ENCODE data around the gene EPB41.
"Not testable (repeated sequence)": the region's sequence is repeated elsewhere in the genome, so short reads cannot be mapped to it uniquely, and the experiment has no call there.

EPB41 gene

GRCh38 chr1:29094954-29095353 is 180.6 kb downstream of the EPB41 start:
- no peak overlapping the region for H4K5ac ChIP-seq (ENCODE audit: low read length)
- DNase-seq, result no peak
- no peak overlapping the region for H3K27ac ChIP-seq (ENCODE audit: low read depth, low read length)
- H3K4me3 ChIP-seq (ENCODE audit: low read length), result no peak overlapping the region
- no peak overlapping the region for H2BK5ac ChIP-seq (ENCODE audit: low read length)
- H3K9ac ChIP-seq (ENCODE audit: low read length), result no peak overlapping the region
- H2BK120ac ChIP-seq (ENCODE audit: low read depth, low read length), result no peak overlapping the region
- H3K79me2 ChIP-seq (ENCODE audit: control insufficient read depth, insufficient read depth, low read length), result no peaks in the 10 kb centered on the region
- no peak overlapping the region for H3K23ac ChIP-seq (ENCODE audit: low read length)
- no peaks in the 10 kb centered on the region for H3K27me3 ChIP-seq (ENCODE audit: insufficient read depth, low read length, poor library complexity)
- no peaks in the 10 kb centered on the region for H3K79me1 ChIP-seq (ENCODE audit: low read length)
- no peak overlapping the region for H4K8ac ChIP-seq (ENCODE audit: low read depth, low read length)
- H3K36me3 ChIP-seq (ENCODE audit: control insufficient read depth, insufficient read depth, low read length), result no peaks in the 10 kb centered on the region
- no peak overlapping the region for H3K56ac ChIP-seq (ENCODE audit: low read length)
- no peak overlapping the region for H3K4ac ChIP-seq (ENCODE audit: low read depth, low read length)
- no peak overlapping the region for H2BK15ac ChIP-seq (replicated peaks; ENCODE audit: low read depth)
- no peak overlapping the region for H3K18ac ChIP-seq (ENCODE audit: low read length)
- WGBS (ENCODE audit: extremely low coverage, insufficient coverage, low lambda C conversion rate), result no CpG with 5 or more reads among the region's 1 CpG
- H3K4me2 ChIP-seq (ENCODE audit: low read length), result no peak overlapping the region
- H2AK5ac ChIP-seq (ENCODE audit: low read length), result no peak overlapping the region
- H3K4me1 ChIP-seq (ENCODE audit: control insufficient read depth, low read depth, low read length), result no peaks in the 10 kb centered on the region

- Histone ChIP-seq H3K23ac (ENCODE audit: low read length) (no peak overlapping the region), H3K18ac (ENCODE audit: low read length) (no peak overlapping the region), H3K4me2 (ENCODE audit: low read length) (no peak overlapping the region), H4K8ac (ENCODE audit: low read depth, low read length) (no peak overlapping the region), H3K27ac (ENCODE audit: low read depth, low read length) (no peak overlapping the region), H3K79me1 (ENCODE audit: low read length) (no peaks in the 10 kb centered on the region), H2BK5ac (ENCODE audit: low read length) (no peak overlapping the region), H3K79me2 (ENCODE audit: control insufficient read depth, insufficient read depth, low read length) (no peaks in the 10 kb centered on the region), H3K4ac (ENCODE audit: low read depth, low read length) (no peak overlapping the region), H3K9ac (ENCODE audit: low read length) (no peak overlapping the region), H3K4me1 (ENCODE audit: control insufficient read depth, low read depth, low read length) (no peaks in the 10 kb centered on the region), H3K4me3 (ENCODE audit: low read length) (no peak overlapping the region), H3K27me3 (ENCODE audit: insufficient read depth, low read length, poor library complexity) (no peaks in the 10 kb centered on the region), H4K5ac (ENCODE audit: low read length) (no peak overlapping the region), H2AK5ac (ENCODE audit: low read length) (no peak overlapping the region), H2BK15ac (replicated peaks; ENCODE audit: low read depth) (no peak overlapping the region), H2BK120ac (ENCODE audit: low read depth, low read length) (no peak overlapping the region), H3K36me3 (ENCODE audit: control insufficient read depth, insufficient read depth, low read length) (no peaks in the 10 kb centered on the region), H3K56ac (ENCODE audit: low read length) (no peak overlapping the region)
- no CpG with 5 or more reads among the region's 4 CpGs for WGBS (ENCODE audit: extremely low coverage, insufficient coverage, low lambda C conversion rate)
- no peak for DNase-seq
Measured at GRCh38 chr1:29096231-29096886, 182.0 kb downstream of the EPB41 start.

- Histone ChIP-seq H4K8ac (ENCODE audit: low read depth, low read length) (no peak overlapping the region), H2BK5ac (ENCODE audit: low read length) (no peak overlapping the region), H3K36me3 (ENCODE audit: control insufficient read depth, insufficient read depth, low read length) (no peaks in the 10 kb centered on the region), H3K23ac (ENCODE audit: low read length) (no peak overlapping the region), H3K79me1 (ENCODE audit: low read length) (no peaks in the 10 kb centered on the region), H2BK120ac (ENCODE audit: low read depth, low read length) (no peak overlapping the region), H3K79me2 (ENCODE audit: control insufficient read depth, insufficient read depth, low read length) (no peaks in the 10 kb centered on the region), H3K27me3 (ENCODE audit: insufficient read depth, low read length, poor library complexity) (no peaks in the 10 kb centered on the region), H3K27ac (ENCODE audit: low read depth, low read length) (no peak overlapping the region), H3K4me3 (ENCODE audit: low read length) (no peak overlapping the region), H3K4me2 (ENCODE audit: low read length) (no peak overlapping the region), H4K5ac (ENCODE audit: low read length) (no peak overlapping the region), H3K4me1 (ENCODE audit: control insufficient read depth, low read depth, low read length) (no peaks in the 10 kb centered on the region), H2BK15ac (replicated peaks; ENCODE audit: low read depth) (no peak overlapping the region), H3K18ac (ENCODE audit: low read length) (no peak overlapping the region), H2AK5ac (ENCODE audit: low read length) (no peak overlapping the region), H3K4ac (ENCODE audit: low read depth, low read length) (no peak overlapping the region), H3K56ac (ENCODE audit: low read length) (no peak overlapping the region), H3K9ac (ENCODE audit: low read length) (no peak overlapping the region)
- DNase-seq, result no peak
- no CpG with 5 or more reads among the region's 4 CpGs for WGBS (ENCODE audit: extremely low coverage, insufficient coverage, low lambda C conversion rate)
Measured at GRCh38 chr1:29099286-29099685, 184.9 kb downstream of the EPB41 start.

- Histone ChIP-seq H3K27ac (ENCODE audit: low read depth, low read length) (no peak overlapping the region), H3K56ac (ENCODE audit: low read length) (no peak overlapping the region), H3K23ac (ENCODE audit: low read length) (no peak overlapping the region), H2BK15ac (replicated peaks; ENCODE audit: low read depth) (no peak overlapping the region), H3K36me3 (ENCODE audit: control insufficient read depth, insufficient read depth, low read length) (no peaks in the 10 kb centered on the region), H3K4ac (ENCODE audit: low read depth, low read length) (no peak overlapping the region), H3K4me3 (ENCODE audit: low read length) (no peak overlapping the region), H3K79me2 (ENCODE audit: control insufficient read depth, insufficient read depth, low read length) (no peaks in the 10 kb centered on the region), H3K4me2 (ENCODE audit: low read length) (no peak overlapping the region), H4K8ac (ENCODE audit: low read depth, low read length) (no peak overlapping the region), H2BK120ac (ENCODE audit: low read depth, low read length) (no peak overlapping the region), H3K18ac (ENCODE audit: low read length) (no peak overlapping the region), H3K9ac (ENCODE audit: low read length) (no peak overlapping the region), H2AK5ac (ENCODE audit: low read length) (no peak overlapping the region), H2BK5ac (ENCODE audit: low read length) (no peak overlapping the region), H4K5ac (ENCODE audit: low read length) (no peak overlapping the region), H3K27me3 (ENCODE audit: insufficient read depth, low read length, poor library complexity) (no peaks in the 10 kb centered on the region), H3K4me1 (ENCODE audit: control insufficient read depth, low read depth, low read length) (no peaks in the 10 kb centered on the region), H3K79me1 (ENCODE audit: low read length) (no peaks in the 10 kb centered on the region)
- no peak for DNase-seq
- no CpG with 5 or more reads among the region's 1 CpG for WGBS (ENCODE audit: extremely low coverage, insufficient coverage, low lambda C conversion rate)
Measured at GRCh38 chr1:29100487-29100886, 186.1 kb downstream of the EPB41 start.

GRCh38 chr1:29105822-29106221 is 191.5 kb downstream of the EPB41 start:
- H3K79me2 ChIP-seq (ENCODE audit: control insufficient read depth, insufficient read depth, low read length), result no peaks in the 10 kb centered on the region
- no peak overlapping the region for H4K8ac ChIP-seq (ENCODE audit: low read depth, low read length)
- H3K36me3 ChIP-seq (ENCODE audit: control insufficient read depth, insufficient read depth, low read length), result no peaks in the 10 kb centered on the region
- no peak overlapping the region for H3K4me3 ChIP-seq (ENCODE audit: low read length)
- H2AK5ac ChIP-seq (ENCODE audit: low read length), result no peak overlapping the region
- H3K4ac ChIP-seq (ENCODE audit: low read depth, low read length), result no peak overlapping the region
- WGBS (ENCODE audit: extremely low coverage, insufficient coverage, low lambda C conversion rate), result no CpG with 5 or more reads among the region's 6 CpGs
- H3K79me1 ChIP-seq (ENCODE audit: low read length), result no peaks in the 10 kb centered on the region
- no peak overlapping the region for H2BK15ac ChIP-seq (replicated peaks; ENCODE audit: low read depth)
- no peaks in the 10 kb centered on the region for H3K27me3 ChIP-seq (ENCODE audit: insufficient read depth, low read length, poor library complexity)
- H3K4me2 ChIP-seq (ENCODE audit: low read length), result no peak overlapping the region
- H3K27ac ChIP-seq (ENCODE audit: low read depth, low read length), result no peak overlapping the region
- H3K23ac ChIP-seq (ENCODE audit: low read length), result no peak overlapping the region
- no peak overlapping the region for H3K9ac ChIP-seq (ENCODE audit: low read length)
- no peak overlapping the region for H3K18ac ChIP-seq (ENCODE audit: low read length)
- no peak overlapping the region for H4K5ac ChIP-seq (ENCODE audit: low read length)
- H2BK120ac ChIP-seq (ENCODE audit: low read depth, low read length), result no peak overlapping the region
- no peaks in the 10 kb centered on the region for H3K4me1 ChIP-seq (ENCODE audit: control insufficient read depth, low read depth, low read length)
- H3K56ac ChIP-seq (ENCODE audit: low read length), result no peak overlapping the region
- no peak overlapping the region for H2BK5ac ChIP-seq (ENCODE audit: low read length)
- no peak for DNase-seq

GRCh38 chr1:29108041-29108440 is 193.7 kb downstream of the EPB41 start:
- H3K79me2 ChIP-seq (ENCODE audit: control insufficient read depth, insufficient read depth, low read length); H3K56ac ChIP-seq (ENCODE audit: low read length); H2BK15ac ChIP-seq (replicated peaks; ENCODE audit: low read depth); H3K36me3 ChIP-seq (ENCODE audit: control insufficient read depth, insufficient read depth, low read length); H3K27ac ChIP-seq (ENCODE audit: low read depth, low read length); H3K4ac ChIP-seq (ENCODE audit: low read depth, low read length); H3K4me3 ChIP-seq (ENCODE audit: low read length); H3K9ac ChIP-seq (ENCODE audit: low read length); H3K23ac ChIP-seq (ENCODE audit: low read length); H3K27me3 ChIP-seq (ENCODE audit: insufficient read depth, low read length, poor library complexity); H2BK120ac ChIP-seq (ENCODE audit: low read depth, low read length); H2AK5ac ChIP-seq (ENCODE audit: low read length); H3K4me1 ChIP-seq (ENCODE audit: control insufficient read depth, low read depth, low read length); H3K4me2 ChIP-seq (ENCODE audit: low read length); H4K5ac ChIP-seq (ENCODE audit: low read length); DNase-seq; H3K79me1 ChIP-seq (ENCODE audit: low read length); H4K8ac ChIP-seq (ENCODE audit: low read depth, low read length); H3K18ac ChIP-seq (ENCODE audit: low read length); H2BK5ac ChIP-seq (ENCODE audit: low read length): not testable (repeated sequence)
- no CpG with 5 or more reads among the region's 6 CpGs for WGBS (ENCODE audit: extremely low coverage, insufficient coverage, low lambda C conversion rate)
